HG02678 (cell line): Measurements from ENCODE around the gene PTGER4.

Source experiments
- ATAC-seq: cut with Tn5 transposase; IDR thresholded peaks from one replicate; pipeline ENCODE4 v1.9.1; 2021; ENCODE audit warnings: mild to moderate bottlenecking, moderate library complexity; ENCODE audit not compliant: unreplicated experiment

Gene PTGER4

DNA sequence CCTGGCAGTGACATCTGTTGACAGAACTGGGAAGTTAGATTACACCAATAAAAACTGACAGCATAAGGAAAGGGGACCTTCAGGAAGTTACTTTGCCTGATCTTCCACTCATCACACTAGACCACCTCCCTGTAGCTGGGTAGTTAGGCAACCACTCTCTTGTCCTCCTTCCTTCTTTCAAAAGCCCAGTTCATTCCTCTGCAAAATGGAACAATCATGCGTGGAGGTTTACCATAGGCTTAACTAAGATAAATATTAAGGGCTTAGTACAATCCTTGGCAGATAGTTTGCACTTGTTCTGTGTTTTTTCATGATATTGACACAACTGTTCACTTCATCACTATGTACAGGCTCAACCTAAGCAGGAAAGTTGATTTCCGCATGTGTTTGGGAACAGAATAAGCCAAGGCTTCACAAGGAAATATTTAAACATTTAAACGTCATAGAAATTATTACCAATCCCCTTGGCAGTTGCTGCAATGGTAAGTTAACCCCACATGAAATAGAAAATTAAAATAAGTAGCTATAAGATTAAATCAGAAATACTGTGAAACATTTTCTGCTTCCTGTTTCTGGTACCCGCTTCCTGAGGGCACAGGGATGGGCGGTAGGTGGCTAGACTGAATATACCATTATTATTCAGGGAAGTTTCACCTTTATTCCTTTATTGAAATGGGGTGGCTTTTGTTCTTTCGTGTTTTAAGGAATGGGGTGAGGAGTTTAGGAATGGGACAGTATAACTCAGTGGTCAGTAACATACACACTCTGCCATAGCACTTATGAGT is 9.9 kb upstream of the PTGER4 start:
- ATAC-seq: no peak

DNA sequence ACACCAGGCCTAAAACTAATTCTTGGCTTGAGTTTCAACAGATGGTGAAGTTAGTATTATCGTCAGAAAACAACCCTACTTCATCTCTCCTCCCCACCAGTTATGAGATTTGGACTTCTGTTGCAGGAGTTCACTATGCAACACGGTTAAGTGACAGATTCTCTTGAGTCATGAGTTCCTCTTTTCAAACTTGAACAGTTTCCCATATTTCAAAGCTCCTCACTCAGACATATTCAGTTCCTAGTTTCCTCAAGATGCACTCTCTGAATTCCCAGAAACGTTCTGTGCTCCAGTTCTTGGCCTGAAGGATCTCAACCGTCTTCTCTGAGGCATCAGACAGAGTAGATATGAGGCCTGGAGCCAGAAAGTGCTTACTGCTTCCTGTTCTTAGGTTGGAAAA is 7.3 kb upstream of the PTGER4 start:
- ATAC-seq: no peak

DNA sequence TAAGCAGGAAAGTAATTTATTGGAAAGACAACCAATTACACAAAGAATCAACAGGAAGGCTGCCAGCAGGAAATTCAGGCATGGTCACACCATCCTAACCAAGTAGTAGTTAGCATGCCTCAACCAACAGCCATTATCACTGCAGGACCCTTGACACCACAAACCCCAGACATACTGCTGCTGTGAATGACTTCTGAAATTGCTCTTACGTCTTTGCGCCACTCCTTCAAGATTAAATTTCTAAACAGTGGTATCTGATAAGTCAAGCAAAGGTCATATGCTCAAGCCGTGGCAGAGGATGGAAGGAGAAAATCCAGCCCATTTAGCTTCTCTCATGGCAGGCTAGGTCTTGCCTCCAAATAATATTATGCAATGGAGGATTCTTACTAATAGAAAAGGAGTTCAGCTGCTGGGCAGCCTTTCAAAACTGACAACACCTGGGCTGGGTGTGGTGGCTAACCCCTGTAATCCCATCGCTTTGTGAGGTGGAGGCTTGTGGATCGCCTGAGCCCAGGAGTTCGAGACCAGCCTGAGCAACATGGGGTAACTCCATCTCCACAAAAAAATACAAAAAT is 5.0 kb upstream of the PTGER4 start:
- ATAC-seq: no peak

DNA sequence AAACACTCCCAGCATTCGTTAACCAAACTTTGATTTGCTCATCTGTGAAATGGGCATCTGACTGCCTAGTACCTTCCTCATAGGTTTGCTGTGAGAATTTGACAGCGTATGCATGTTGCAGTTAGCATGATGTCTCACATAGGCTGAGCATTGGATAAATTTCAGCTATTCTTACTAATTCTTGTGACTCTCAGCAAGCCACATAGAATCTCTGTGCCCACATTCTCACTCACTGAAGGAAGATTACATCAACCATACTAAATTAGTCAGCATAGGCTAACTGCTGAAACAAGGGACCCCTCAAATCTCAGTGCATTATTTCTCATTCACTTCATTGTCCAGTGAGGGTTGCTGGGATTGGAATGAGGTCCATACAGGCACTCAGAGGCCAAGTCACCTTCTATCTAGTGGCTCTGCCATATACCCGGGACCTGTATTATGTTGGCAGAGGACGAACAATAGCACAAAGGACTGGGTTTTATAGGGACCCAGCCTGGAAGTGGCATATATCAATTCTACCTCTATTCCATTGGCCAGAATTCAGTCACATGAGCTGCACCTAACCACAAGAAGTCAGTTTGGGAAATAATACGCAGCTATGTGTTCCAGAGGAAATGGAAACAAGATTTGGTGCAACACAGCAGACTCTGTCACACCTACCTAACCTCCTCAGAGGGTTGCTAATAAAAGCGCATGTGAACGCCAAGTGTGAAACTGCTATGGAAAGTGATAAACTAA is 4.2 kb upstream of the PTGER4 start:
- no peak for ATAC-seq

DNA sequence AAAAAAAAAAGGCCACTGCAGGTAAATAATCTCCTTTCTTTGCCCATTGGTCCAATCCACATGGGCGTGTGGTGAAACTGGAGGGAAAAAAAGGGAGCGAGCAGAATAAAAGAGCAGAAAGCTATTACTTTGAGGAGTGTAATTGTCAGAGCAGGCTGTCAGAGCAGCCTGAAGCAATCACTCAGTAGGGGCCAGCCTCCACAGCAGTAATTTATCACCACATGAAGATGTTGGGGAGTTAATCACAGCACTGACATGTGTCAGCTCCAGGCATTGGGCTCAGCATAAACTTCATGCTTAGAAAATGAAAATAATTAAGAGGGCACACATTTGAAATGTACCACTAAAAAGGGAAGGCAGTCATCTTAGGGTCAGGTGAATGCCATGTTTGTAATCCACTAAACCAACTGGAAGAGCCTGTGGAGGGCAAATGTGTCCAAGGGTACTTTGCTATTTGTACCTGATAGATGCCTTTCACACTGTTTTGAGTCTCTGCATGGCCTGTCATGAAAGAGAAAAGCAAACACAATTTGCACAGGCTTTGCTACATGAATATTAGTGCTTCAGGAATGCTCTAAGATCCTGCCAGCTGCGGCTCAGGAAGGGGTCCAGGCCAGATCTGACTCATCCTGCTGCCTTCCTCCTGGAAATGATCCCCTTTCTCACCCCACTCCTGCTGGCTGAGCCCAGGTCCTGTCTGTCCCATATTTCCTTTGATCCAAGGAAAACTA is 2.9 kb upstream of the PTGER4 start:
- ATAC-seq: no peak

DNA sequence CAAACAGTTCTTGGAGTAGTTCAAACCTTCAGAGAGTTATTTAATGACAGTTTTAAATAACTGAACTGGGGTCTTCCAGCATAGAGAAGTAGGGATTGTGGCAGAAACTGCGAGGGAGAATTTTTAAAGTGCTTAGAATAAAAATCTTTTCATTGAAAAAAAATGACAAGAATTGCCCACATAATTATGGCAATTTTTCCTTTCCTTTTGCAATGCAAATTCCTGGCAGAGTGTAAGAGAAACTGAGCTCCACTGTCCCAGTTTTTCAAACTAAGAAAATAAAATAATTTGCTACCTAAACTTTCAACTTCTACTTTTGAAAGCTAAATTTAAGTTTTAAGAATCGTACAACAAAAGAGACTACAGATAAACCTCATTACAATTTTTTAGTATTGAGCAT is 2.3 kb upstream of the PTGER4 start:
- ATAC-seq: no peak

DNA sequence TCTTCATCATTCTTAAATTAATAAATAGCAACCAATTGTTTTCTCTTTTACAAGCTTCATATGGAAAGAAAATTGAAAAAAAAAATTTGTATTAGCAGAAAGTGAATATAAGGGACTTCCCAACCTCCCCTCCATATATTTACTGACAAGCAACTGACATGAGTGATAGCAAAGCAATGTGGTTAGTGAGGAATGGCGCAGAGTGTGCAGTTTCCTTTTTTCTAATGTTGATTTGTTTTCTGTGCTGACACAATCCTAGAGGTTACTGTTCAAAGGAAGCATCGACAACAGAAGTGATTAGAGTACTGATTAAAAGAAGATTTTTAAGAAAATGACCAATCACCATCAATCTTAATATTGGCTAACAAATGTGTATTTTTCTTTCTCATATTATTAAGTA is 1.7 kb upstream of the PTGER4 start:
- ATAC-seq: no peak

DNA sequence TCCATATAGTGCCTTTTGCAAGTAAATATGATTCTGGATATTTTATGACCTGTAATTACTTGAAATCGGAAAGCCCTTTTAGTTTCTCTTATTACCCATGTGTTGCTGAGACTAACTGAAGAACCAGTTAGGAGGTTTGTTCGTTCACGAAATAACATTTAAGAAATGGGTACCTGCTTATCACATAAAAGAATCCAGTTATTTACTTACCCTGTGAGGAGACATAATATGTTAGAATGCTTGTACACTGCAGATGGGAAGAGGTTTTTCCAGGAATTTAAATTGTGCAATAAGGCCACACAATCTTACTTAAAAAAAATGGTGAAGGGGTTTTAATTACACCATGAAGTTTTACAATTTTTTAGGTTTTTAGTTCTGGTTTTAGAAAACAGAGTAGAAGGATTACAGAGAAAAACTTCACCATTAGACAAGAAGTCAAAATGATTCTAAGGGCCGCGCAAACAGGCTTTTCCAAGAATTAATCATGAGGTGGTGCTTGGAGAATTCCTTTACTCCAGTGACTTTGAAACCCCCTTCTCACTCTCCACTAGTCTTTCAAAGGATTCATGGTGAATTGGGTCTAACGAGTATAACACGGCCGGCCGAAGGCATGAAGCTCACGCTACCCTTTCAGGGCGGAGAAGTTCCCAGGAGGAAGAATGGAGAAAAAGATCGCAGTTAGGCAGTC is 1.1 kb upstream of the PTGER4 start:
- ATAC-seq: no peak

DNA sequence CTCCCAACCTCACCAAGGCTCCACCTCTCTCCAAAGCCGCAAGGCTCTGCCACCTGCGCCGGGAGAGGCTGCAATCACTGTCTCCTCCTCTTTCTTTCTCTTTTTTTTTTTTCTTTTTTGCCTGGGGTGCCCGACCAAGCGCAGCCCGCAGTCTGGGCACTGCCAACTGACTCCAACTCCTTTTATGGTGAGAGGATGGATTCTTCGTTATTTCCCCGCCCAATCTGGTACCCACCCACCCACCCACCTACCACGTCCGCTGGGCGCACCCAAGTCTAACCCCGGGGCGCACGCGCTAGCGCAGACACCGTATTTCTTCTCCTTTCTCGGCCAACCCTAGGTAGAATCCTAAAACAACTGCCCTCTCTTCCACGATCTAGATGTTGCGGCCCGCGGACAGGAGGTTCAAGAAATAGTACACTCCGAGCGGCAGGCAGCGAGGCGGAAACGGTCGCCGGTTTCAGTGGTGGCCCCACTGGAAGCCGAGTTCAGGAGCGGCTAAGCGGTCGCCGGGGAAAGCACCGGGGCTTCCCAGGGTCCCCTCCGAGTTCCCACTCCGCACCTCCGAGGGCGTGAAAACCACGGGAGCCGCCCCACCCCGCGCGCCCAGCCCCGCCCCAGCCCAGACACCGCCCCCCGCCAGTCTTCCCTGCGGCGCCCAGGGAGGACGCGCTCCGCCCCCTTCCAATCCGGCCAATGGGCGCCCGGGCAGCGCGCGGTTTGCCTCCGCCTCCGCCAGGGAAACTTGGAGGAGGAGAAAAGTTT is 385 bp upstream of the PTGER4 start:
- ATAC-seq: peak; percentile 73

DNA sequence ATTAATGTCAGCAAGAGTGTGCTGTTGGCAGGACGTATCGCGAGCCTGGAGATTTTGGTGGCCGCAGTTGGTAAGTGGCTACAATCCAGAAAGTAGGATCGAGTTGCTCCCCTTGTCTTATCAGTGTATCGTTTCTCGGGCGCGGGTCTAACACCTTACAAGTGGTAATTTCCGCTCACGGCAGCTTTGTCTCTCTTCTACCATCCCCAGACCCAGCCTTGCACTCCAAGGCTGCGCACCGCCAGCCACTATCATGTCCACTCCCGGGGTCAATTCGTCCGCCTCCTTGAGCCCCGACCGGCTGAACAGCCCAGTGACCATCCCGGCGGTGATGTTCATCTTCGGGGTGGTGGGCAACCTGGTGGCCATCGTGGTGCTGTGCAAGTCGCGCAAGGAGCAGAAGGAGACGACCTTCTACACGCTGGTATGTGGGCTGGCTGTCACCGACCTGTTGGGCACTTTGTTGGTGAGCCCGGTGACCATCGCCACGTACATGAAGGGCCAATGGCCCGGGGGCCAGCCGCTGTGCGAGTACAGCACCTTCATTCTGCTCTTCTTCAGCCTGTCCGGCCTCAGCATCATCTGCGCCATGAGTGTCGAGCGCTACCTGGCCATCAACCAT is 1.1 kb downstream of the PTGER4 start:
- ATAC-seq: no peak

DNA sequence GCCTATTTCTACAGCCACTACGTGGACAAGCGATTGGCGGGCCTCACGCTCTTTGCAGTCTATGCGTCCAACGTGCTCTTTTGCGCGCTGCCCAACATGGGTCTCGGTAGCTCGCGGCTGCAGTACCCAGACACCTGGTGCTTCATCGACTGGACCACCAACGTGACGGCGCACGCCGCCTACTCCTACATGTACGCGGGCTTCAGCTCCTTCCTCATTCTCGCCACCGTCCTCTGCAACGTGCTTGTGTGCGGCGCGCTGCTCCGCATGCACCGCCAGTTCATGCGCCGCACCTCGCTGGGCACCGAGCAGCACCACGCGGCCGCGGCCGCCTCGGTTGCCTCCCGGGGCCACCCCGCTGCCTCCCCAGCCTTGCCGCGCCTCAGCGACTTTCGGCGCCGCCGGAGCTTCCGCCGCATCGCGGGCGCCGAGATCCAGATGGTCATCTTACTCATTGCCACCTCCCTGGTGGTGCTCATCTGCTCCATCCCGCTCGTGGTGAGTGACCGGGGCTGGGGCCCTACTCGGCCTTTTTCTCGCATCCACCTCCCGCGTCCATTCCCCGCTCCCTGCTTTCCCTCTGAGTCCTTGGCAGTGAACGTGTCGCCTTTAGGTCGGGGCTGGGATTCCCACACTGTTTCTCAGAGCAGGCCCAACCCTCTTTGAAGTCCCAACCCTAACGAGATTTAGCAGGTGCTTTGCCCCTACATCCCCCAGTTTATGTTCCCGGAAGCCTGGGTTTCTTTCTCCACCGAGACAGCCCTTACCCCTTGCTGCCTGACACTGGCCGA is 1.8 kb downstream of the PTGER4 start:
- peak; percentile 26 for ATAC-seq

DNA sequence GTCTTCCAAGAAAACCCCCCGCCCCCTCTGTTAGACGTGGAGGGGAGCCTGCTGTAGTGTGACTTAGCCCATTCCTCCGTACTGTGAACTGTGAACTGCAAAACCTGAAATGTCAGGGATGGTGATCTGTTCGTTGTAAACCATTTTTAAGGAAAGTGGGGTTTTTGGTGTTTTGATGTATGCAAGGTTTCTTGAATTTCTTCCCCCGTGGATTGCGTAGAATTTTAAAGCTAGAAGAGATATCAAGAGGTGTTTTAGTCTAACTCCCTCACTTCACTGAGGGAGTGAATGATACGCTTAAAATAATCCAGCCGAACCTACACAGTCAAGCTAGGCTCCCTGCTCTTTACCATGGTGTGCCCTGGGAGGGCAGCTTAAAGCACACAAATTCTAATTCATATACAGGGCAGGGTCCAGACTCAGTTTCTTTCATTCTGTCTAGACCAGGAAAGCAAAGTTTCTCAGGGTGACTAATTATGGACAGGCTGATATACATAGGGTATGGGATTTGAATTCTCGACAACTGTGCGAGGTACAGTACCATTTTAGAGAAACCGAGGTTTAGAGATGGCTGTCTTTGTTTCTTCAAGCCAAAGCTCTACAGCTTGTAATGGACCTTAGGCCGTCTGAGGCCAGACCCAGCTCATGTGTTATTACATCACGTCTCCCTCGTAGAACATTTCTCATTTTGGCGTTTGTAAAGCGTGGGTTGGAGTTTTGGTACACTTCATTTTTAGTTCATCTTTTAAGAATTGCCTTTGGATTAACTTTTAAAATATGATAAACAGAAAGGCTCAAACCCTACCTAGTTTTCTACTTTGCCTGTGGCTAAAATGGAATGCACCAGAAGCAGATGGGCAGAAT is 2.7 kb downstream of the PTGER4 start:
- no peak for ATAC-seq

DNA sequence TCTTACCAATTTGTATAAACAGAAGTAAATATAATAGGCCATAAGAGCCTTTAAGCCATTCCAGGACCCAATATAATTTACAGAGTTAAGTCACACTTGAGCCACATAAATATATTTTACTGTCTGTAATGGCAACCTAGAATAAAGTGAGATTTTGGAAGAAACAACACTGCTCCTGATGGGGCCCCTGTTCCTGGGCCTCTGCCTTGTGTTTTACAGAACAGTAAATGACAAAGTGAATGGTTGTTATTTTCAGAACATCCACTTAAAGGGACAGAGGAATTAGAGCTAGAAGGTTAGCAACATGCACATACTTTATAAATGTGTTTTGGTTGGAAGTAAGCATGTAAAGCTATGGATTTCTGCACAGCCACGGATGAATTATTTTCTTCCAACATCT is 3.6 kb downstream of the PTGER4 start:
- ATAC-seq: no peak

DNA sequence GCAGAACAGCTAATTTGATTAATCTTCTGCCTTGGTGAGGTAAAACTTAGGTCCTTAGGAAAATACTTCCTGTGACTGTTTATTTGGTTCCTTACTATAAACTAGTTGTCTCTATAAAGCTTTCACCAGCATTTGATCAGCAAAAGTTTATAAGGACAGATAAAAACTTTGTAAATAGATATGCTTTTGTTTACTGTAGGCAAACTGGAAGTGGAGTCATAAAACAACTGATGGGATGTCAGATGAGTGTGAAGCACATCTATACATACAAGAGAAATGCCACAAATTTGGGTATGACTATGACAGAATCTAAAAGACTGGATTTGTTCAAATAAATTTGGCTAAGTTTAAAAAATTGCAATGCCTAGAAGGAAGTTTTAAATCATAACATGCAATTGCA is 5.5 kb downstream of the PTGER4 start:
- no peak for ATAC-seq

DNA sequence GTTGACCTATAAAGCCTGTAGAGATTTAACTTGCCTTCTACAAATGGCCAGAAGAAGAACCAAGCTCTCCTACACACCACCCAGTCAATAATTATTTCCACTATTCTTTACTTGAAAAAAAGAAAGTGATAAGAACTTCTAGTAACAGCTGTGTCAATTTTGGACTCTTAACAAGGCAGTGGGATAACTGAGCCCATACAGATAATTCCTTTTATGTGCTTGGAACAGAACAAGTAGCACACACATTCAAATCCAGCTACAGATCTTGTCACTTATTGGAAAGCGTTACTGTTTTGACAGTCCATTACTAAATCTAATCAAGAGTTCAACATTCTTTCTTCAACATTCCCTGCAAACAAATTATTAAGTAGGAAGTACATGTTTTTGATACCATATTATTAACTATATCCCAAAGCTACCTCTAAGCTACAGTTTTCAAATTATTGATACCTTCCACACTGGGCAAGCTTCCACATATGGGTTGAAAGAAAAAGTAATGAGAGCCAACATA is 6.3 kb downstream of the PTGER4 start:
- ATAC-seq: no peak

DNA sequence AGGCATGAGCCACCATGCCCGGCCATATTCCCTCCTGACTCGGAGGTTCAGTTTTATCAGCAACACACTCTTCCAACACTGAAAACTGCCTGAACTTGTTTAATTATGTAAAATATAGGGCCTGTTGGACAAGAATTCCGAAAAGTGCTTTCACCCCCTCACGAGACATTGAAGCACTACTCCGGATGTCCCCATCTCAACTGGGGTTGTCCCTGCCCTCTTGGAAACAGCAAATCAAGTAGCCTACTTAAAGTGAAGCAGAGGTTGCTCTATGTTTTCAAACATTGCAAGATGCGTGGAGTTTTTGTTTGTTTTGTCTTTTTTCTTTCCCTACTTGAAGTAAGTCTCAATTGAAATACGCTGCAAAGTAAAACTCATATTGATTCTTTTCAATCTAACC is 7.6 kb downstream of the PTGER4 start:
- no peak for ATAC-seq

DNA sequence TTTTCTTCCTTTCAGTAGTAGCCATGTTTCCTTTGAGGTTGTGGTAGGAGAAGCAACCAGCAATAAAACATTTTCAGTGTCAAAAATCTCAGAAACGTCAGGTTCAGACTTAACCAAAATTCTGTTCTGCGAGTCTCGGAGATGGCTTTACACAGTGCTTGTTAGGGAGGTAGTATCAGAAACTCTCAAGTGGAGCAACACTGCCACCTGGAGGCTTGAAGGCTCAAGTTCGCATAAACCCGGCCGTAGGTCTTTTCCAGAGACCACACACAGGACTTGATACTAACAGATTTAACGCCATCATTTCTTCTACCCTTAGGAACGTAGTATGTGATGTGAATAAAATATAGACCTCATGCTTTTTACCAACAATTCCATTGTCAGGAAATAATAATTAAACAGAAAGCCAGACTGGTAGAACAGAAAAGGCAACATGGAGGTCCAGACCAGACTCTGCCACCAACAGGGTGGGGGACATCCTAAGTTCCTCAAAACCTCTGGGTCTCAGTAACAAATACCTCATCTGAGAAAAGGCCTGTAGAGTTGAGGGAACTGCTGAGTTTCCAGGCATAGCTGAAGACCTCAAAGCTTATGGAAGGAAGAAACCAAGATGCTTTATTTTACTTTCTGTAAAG is 8.5 kb downstream of the PTGER4 start:
- ATAC-seq: peak; percentile 89
